AG04449 (cell line): ENCODE measurements around the gene CENPP.
A peak's percentile ranks its signal among the peaks of the same experiment; 100 is the strongest.

Experiments used
- CTCF ChIA-PET: fragments of 350-600 bp; formaldehyde crosslinking; extraction: SDS; loops from one replicate; lab custom pipeline; 2021; ENCODE audit warnings: antibody characterized with exemption; lab: Yijun Ruan, JAX
- POLR2A ChIA-PET: fragments of 400-600, 350-600 bp; formaldehyde crosslinking; extraction: SDS; loops from one replicate; lab custom pipeline; 2020; ENCODE audit warnings: antibody characterized with exemption, inconsistent platforms; lab: Yijun Ruan, JAX
- DNase-seq: peaks from one replicate; pipeline ENCODE4 v3.0.0-alpha.2; 2010; ENCODE audit warnings: low read depth, low spot score
- H3K4me3 ChIP-seq: 2 replicates; pipeline ENCODE4 v1.5.1; 2011; ENCODE audit warnings: low read depth, mild to moderate bottlenecking, control low read depth, low read length
- CTCF ChIP-seq: IDR thresholded peaks from one replicate; pipeline ENCODE4 v1.5.1; 2011; ENCODE audit warnings: mild to moderate bottlenecking, moderate library complexity, low read length, control low read depth, inconsistent platforms; ENCODE audit not compliant: insufficient read depth; ENCODE audit errors: missing control alignments

Gene CENPP

GRCh38 chr9:92324431-92324830, 1.3 kb upstream of the CENPP start:
- no peak for DNase-seq
- peak overlapping the region; percentile 90 for H3K4me3 ChIP-seq
- CTCF ChIA-PET = interaction anchor here (0.9 to 12.2 kb wide), 5 partner anchors 19 to 309 kb away, joined by 3 to 120 read pairs (median 31); no protein-coding TSS in a partner anchor
- no peak for TF ChIP-seq CTCF
- POLR2A ChIA-PET = interaction anchor here (1.1 kb wide), 1 partner anchor 186 kb away, joined by 3 read pairs; no protein-coding TSS in a partner anchor

- DNase-seq = no peak
- CTCF ChIA-PET = interaction anchor here (0.9 to 12.2 kb wide), 7 partner anchors 18 to 309 kb away, joined by 3 to 120 read pairs (median 3); no protein-coding TSS in a partner anchor
- POLR2A ChIA-PET = interaction anchor here (1.1 kb wide), 1 partner anchor 186 kb away, joined by 3 read pairs; no protein-coding TSS in a partner anchor
- TF ChIP-seq CTCF = no peak
- peak overlapping the region; percentile 90 for H3K4me3 ChIP-seq
Observed at GRCh38 chr9:92324889-92325268, 874 bp upstream of the CENPP start.

- ChIA-PET POLR2A (interaction anchor here (0.7 to 1.1 kb wide), 3 partner anchors 9 to 282 kb away, joined by 3 read pairs; no protein-coding TSS in a partner anchor), CTCF (interaction anchor here (0.8 to 12.2 kb wide), 9 partner anchors 17 to 465 kb away, joined by 3 to 120 read pairs (median 5); no protein-coding TSS in a partner anchor)
- H3K4me3 ChIP-seq = peak overlapping the region; percentile 90
- no peak for DNase-seq
- no peak for TF ChIP-seq CTCF
Observed at GRCh38 chr9:92325991-92326500, 293 bp downstream of the CENPP start.

- no peak for TF ChIP-seq CTCF
- CTCF ChIA-PET = interaction anchor here (0.9 to 12.2 kb wide), 12 partner anchors 8 to 311 kb away, joined by 3 to 120 read pairs (median 4); no protein-coding TSS in a partner anchor
- H3K4me3 ChIP-seq = no peak overlapping the region
Observed at GRCh38 chr9:92327283-92327850, 1.6 kb downstream of the CENPP start.

GRCh38 chr9:92328225-92328624, 2.5 kb downstream of the CENPP start:
- DNase-seq = peak; percentile 19

More at GRCh38 chr9:92327283-92327850, 1.6 kb downstream of the CENPP start:
- POLR2A ChIA-PET = no interaction called here
- no peak for DNase-seq

More at GRCh38 chr9:92328225-92328624, 2.5 kb downstream of the CENPP start:
- H3K4me3 ChIP-seq = no peak overlapping the region
- POLR2A ChIA-PET = no interaction called here
- CTCF ChIA-PET = interaction anchor here (0.7 to 12.2 kb wide), 23 partner anchors 9 to 463 kb away, joined by 3 to 120 read pairs (median 4); partner anchors contain the start of gene IPPK
- peak; percentile 35 for TF ChIP-seq CTCF
